SK-N-DZ (cell line): ENCODE data around the gene JADE3.

Experiments
- DNase-seq: peaks from one replicate; pipeline ENCODE4 v3.0.0-alpha.2; 2015; ENCODE audit warnings: low spot score

Gene JADE3

DNA sequence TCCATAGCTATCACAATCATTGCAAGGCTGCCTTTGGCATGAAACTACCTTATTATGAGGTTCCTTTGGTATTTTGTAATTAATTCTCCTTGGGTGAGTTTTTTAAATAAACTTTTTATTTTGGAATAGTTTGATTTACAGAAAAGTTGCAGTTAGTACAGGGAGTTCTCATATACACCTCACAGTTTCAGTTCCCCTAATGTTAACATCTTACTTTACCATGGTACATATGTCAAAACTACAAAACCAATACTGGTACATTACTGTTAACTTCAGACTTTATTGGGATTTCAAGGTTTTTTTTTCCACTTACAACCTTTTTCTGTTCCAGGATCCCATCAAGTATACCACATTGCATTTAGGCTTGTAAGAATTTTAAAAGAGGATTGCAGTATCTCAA lies 114.0 kb downstream of the JADE3 start:
- no peak for DNase-seq

DNA sequence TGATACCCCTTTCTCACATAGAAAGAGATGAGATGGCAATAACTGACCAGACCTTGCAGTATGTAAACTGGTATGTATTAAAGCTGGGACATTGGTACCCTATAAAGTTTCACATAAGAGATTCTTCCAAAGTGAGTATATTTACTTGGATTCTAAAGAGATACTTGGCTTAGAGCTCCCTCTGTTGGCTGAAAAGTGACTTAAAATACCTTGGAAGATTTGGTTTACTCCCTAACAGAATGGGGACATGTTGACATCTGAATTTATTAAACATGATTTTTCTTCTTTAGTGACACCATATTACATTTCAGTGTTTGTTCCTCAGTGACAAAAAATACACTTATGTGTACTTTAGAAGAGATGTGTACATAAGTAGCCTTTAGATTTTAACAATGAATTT lies 118.1 kb downstream of the JADE3 start:
- peak; percentile 62 for DNase-seq

DNA sequence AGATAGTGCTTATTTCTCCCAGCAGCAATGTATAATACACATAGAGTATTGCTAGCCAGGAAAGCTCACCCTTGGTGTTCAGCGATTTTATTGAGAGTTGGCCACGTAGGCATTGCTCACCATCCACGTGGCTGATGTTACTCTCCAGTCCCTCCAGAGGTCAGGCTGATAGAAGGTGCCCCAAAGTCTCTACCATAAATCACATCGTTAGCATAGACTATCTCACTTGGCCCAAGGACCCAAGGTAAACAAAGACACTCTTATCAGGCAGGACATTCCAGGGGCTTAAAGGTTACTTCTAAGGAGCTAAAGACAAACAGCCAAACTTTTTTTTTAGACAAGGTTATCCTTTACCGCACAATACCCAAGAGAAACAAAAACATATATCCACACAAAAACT lies 135.8 kb downstream of the JADE3 start:
- no peak for DNase-seq

DNA sequence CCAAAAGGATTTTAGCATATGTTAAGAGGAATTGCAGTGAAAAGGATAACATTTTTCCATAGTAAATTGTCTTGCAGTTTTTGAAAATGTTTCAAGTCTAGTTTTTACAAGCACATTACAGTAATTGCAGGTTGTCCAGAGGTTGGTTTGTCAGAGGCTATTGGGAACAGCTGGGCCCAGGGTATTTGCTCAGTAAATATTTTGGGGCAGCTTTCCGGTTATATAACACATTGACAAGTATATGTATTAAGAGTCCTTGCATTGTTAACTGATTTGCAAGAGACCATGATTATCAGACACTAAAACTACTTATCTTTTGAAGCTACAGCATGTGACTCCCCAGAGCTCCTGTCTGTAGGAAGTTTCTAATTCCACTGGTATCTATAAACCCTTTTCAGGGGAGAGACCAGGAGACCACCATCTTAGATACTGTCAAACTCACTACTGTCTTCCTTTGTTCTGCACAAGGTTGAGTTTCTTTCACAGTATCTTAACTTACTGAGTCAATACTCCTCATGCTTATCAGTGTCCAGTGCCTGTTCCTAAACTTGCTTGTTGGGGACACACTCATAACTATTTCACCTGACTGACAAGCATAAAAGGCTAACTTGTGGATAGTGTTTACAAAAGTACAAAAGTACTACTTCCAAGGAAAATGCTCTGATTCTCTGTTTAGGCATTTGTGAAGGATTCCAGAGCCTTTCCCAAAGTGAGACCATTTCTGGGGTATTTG lies 147.1 kb downstream of the JADE3 start:
- DNase-seq = no peak

DNA sequence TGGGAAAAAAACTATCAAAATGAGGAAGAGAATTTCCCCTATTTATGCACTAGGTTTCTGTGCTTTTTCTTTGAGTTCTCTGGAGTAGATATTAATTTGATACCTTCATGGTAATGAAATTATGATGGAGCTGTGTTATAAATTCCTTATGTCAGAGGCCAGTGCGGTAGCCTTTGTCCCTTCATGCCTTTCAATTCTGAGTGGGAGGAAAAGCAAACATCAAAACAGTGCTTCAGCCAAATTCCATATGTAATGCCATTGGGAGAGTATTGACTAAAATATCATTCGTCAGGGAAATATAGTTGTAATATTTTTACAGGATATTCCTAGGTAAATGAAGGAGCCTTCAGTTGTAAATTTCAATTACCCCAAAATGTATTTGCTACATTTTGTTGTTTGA lies 148.5 kb downstream of the JADE3 start:
- no peak for DNase-seq

DNA sequence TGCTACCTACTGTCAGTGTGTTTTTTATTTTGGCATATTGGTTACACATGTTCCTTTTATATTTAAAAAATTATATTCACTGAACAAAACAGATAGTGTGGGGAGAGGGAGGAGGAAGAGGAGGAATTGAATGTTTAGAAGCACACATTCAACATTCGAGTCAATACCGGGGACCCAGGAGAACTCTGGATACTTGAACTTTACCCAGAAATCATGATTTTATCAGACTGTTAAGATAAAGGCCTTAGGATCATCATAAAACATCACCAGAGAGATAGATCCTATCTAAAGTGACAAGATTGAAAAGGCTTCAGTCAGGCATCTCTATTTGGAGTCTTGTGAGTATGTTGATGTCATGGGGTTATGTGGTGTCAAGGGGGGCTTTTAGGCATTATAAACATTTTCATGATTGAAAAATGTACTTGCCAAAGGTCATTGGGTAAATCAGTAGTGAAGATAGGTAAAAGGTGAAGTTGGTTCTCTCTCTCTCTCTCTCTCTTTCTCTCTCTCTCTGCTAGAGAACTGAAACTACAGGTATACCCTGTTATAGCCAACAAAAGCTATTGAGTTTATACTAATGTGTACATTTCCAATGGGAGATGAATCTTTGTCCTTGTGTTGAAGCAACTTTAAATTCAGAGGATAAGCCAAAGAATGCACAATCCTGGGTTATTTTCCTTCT lies 149.2 kb downstream of the JADE3 start:
- DNase-seq = no peak

DNA sequence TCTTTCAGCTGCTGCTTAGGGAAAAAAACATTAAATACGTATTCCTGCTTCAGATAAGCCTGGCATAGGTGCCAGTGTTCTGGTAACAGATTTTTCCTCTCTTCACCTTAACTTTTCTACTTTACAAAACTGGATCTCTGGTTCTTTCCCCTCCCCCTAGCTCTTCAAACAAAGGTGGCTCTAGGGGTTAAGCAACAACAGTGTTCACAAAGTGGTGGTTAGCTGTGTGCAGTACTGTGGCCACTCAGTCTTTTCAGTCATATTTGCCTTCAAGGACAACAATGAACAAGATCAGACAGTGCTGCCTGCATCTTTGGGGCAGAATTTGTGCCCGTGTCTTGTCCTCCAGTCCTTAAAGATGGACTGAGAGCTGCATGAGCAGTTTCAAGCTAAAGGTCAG lies 151.0 kb downstream of the JADE3 start:
- no peak for DNase-seq

DNA sequence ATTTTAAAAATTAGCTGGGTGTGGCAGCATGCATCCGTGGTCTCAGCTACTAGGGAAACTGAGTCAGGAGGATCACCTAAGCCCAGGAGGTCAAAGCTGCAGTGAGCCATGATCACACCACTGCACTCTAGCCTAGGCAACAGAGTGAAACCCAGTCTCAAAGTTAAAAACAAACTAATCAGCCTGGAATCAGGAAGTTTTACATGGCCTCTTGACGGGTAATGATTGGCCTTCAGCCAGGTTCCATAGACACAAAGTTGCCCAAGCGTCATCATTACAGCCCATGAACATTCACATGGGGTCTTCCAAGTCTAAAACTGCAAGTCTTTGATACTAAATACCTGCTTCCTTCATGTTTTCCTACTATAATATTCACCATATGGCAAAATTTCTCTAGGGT lies 156.0 kb downstream of the JADE3 start:
- no peak for DNase-seq

DNA sequence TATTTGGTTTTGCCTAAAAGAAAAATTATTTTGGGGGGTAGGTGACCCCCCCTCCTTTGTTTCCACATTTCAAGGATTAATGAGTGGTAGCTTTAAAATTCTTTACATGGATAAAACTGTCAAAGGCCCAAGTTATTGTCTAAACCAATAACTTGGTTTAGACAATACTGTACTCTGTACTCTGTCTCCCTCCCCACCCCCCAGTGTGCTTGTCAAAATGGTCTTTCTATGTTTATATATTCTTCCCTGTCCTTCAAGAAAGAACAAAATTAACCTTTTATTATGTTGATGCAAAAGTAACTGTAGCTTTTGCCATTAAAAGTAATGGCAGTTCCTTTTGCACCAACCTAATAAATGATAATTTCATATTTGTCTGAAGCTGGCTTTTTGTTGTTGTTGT lies 156.5 kb downstream of the JADE3 start:
- no peak for DNase-seq

DNA sequence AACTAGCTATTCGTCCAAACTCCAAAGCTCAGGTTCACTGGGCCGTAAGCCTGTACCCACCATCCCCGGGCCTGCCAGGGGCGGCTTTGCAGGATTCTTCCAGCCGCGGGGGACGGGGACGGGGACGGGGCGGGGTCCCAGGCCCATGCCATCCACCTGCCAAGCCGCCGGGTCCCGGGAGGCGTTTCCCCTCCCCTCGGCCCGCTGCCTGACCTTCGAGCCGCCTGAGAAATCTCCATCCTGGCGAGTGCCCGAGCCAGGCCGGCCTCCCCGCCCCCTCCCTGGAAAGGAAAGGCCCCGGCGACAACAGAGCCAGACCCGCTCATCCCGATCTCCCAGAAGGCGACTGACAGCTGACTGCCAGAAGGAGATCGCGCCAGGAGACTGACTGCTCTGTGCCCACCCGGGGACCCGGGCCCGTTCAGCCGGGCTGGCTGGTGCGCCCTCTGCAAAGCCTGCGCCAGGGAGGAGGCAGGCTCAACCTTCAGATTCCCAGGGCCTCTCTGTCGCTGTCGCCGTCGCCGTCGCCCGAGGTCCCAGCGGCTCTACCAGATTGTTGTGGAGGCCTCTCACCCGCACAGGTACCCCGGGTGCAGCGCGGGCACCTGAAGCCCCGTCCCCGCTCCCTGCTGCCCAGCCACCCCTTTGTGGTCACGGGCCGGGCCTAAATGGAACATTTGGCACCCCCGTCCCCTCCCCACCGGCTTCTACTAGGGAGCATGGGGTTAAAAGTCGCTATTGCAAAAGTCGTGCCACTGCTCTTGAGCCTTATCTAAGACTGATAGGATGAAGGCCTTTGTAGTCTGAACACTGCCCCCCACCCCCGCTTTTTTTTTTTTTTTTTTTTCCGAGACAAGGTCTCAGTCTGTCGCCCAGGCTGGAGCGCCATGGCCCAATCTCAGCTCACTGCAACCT lies 166.2 kb downstream of the JADE3 start, which contains the start of gene RGN:
Gene RGN (plus strand): TSS at position 315 of the 915 bp plus-strand sequence. CDS start 2,702 bp downstream, outside the sequence.
- no peak for DNase-seq

DNA sequence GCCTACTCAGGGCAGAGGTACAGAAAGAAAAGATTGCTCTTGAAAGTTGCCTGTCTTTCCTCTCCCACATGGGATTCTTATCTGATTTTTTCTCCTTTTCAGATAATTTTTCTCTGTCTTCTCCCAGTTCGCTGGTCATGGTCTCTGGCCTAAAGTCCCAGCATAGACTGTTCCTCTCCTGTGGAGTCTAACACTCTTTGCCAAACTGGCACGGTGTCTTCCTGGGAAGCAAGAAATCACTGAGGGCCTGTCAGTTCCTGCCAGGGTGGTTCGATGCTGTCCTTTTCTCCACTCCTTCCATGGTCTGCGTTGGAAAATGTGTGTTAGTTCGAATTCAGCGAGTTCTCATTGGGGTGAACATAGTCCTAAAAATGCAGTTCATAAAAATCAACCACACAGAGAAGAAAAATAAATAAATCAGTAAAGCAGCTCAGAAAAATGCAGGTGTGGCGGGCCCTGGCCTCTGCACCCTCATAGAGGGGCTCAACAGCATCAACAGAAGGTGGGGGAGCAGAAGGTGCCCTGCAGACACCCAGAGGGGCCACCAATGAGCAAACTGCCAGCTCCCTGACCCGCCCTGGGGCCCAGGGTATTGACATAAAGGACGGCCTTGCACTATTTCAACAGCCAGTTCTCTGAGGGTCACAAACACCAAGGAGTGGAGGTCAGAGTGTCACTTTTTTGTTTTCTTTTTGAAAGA lies 168.1 kb downstream of the JADE3 start:
- no peak for DNase-seq

DNA sequence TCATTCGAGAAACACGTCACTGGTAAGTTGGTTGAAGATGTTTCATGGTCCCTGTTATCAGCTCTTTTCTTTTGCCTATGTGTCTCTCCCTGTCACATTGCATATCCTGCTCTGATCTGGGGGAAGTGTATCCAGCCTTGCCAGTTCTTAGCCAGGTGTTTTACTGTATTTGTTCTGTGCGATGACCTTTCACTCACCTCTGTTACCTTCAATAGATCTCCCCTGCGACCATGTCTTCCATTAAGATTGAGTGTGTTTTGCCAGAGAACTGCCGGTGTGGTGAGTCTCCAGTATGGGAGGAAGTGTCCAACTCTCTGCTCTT lies 168.7 kb downstream of the JADE3 start:
- no peak for DNase-seq

DNA sequence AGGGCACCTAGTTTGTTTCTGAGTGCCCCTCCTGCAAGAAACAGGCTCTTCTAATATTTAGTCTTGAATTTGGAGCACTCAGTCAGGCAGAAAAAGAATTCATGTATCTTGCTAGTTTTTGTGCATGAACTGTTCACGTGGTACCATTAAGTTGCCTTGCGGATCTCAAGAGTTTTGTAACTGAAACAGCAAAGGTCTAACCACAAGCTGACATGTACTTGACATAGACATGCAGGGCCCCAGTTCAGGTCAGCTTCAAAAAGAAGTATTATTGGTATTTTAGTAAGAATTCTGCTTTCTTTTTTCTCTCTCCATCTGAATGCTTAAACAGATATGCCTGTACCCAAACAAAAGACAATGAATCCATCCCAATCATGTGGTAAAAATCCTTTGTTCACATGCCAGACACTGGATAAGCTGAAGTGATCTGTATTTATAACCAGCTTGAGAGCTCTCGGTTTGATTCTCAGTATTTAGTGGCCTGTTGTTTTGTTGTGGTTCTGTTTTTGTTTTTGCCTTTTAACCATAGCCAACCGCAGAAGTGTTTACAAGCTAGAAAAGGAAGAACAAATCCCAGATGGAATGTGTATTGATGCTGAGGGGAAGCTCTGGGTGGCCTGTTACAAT lies 179.0 kb downstream of the JADE3 start:
- DNase-seq = no peak

DNA sequence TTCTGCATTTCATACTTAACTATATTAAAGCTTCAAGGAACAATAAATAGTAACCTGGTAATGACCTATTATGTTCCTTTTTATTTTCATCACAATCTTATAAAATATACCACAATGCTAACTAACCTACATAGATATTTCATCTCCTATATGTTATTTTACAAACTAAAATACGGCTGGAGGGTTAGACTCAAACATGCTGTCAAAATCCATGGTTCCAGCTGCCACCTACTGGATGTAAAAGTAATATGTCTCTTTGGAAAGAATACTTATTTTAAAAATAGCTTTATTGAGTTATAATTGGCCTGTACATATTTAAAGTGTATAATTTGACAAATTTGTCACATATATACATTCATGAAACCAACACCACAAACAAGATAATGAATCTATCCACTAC lies 181.0 kb downstream of the JADE3 start:
- DNase-seq = peak; percentile 30

DNA sequence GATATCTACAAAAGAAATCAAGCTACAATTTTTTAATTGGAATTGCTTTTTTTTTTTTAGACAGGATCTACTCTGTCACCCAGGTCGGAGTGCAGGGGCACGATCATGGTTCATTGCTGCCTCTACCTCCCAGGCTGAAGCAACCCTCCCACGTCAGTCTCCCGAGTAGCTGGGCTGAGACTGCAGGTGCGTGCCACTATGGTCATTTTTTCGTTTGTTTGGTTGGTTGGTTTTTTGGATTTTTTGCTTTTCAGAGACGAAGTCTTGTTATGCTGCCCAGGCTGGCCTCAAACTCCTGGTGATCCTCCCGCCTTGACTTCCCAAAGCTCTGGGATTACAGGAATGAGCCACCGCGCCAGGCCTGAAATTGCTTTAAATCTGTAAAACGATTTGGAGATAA lies 181.6 kb downstream of the JADE3 start:
- DNase-seq = no peak

DNA sequence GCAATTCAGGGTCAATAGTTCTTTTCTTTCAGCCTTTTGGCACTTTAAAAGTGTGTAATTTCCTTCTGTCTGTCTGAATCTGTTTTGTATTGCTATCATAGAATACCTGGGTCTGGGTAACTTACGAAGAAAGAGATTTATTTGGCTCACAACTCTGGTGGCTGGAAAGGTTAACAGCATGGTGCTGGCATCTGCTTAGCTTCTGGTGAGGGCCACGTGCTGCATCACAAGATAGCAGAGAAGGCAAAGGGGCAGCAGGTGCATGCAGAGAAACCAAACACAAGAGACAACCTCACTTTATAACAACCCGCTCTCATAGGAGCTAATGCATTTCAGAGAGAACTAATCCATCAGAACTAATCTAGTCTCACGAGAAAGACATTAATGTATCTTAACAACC lies 184.8 kb downstream of the JADE3 start:
- peak; percentile 49 for DNase-seq

DNA sequence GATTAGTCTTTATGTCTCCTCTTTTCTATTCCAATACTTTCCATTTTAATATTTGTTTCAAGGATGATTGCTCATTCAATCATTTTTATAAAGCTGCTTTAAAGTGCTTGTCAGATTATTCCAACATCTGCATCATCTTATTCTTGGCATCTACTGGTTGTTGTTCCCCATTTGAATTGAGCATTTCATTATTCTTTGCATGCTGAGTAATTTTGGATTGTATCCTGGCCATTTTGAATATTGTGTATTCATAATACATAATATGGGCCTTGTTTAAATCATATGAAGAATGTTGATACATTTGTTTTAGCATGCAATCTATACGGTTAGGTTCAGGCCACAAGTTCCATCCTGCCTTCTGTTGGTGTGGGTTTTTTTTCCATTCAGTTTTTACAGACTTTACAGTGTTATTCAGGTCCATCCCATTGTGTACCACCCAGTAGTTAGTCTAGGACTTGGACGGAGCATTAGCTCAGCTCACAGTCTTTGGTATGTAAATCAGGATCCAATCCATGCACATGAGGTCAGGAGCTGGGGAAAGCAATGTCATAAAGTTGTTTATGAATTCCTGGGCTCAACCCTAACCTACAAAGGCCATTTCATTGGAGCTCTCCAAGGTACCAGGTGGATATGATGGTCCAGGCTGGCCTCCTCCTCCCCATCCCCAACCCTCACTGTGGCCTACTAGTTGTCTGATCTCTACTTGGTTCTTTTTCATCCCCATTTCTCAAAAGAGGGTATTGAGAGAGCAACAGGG lies 186.3 kb downstream of the JADE3 start:
- DNase-seq = no peak

DNA sequence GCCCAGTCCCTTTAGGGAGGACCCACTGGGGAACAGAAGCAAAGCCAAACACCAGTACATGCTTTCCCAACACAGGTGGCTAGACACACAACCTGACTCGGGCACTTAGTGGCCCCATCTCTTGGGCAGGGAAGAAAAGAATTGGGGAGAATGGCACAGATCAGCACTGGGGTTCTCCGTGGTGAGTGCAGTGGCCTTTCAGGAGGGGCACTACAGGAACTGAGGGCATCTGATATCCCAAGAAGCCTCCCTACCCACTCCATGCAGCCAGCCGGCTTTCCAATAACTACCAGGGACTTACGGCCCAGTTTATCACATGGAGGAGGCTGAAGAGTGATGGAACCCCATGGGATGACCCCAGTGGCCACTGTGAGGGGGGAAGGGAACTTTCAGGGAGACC lies 189.0 kb downstream of the JADE3 start:
- no peak for DNase-seq
